Right lobe of liver (tissue), 6 donors: Measurements from ENCODE around the gene DIPK1A. TPM values are rescaled to one million over a fixed set of nuclear protein-coding genes. Genes with fewer than 3 reads are reported as not detected.
"Not testable (repeated sequence)": the region's sequence is repeated elsewhere in the genome, so short reads cannot be mapped to it uniquely, and the experiment has no call there.

ENCODE experiments used
- ATAC-seq, 4 donors: fragments of 200-7000 bp; cut with Tn5 transposase; one replicate each; pipeline ENCODE4 v1.9.1; 2020; ENCODE audit warnings: mild to moderate bottlenecking in 4 of 4, moderate library complexity in 4 of 4
- DNase-seq, 3 donors: peaks; one replicate each; pipeline ENCODE4 v3.0.0-alpha.2; 2020
- H3K27ac ChIP-seq, 3 donors: fragments of 200-600 bp; one replicate each; pipeline ENCODE4 v1.8.0; 2022
- H3K27me3 ChIP-seq, 2 donors: fragments of 200-600 bp; one replicate each; pipeline ENCODE4 v1.8.0; 2022
- H3K36me3 ChIP-seq, 4 donors: fragments of 200-600 bp; sonication (generic) in 1 of 4; one replicate each; pipeline versions ENCODE4 v1.5.1 to v1.8.0; 2017 to 2022; ENCODE audit warnings: control low read depth in 1 of 4
- H3K4me1 ChIP-seq, 4 donors: fragments of 200-600 bp; sonication (generic) in 1 of 4; one replicate each; pipeline versions ENCODE4 v1.5.1 to v1.8.0; 2017 to 2022; ENCODE audit warnings: control low read depth in 1 of 4
- H3K4me3 ChIP-seq, 3 donors: fragments of 200-600 bp; one replicate each; pipeline ENCODE4 v1.8.0; 2022
- H3K9me3 ChIP-seq, 4 donors: fragments of 200-600 bp; sonication (generic) in 1 of 4; one replicate each; pipeline versions ENCODE4 v1.5.1 to v1.8.0; 2017 to 2022; ENCODE audit warnings: control low read depth in 1 of 4
- CTCF ChIP-seq, 4 donors: fragments of 200-600 bp in 3 of 4; fragments of 450-650 bp in 1 of 4; IDR thresholded peaks; one replicate each; pipeline versions ENCODE4 v1.5.1 to v1.8.0; 2016 to 2022; ENCODE audit warnings: antibody characterized with exemption in 4 of 4, mild to moderate bottlenecking in 2 of 4
- POLR2A ChIP-seq: fragments of 450-650 bp; IDR thresholded peaks from one replicate; pipeline ENCODE4 v1.6.1; 2017; ENCODE audit warnings: antibody characterized with exemption, mild to moderate bottlenecking
- WGBS: methylation state at CpG from one replicate; pipeline ENCODE4 v1.1.6; 2018; ENCODE audit warnings: low coverage, low lambda C conversion rate; ENCODE audit not compliant: insufficient coverage; ENCODE audit errors: missing lambda C conversion rate; 5-methylcytosine and 5-hydroxymethylcytosine counted together
- intact Hi-C, 2 donors: fragments of 100-400 bp; cut with DNase I; formaldehyde crosslinking; loops; one replicate each; pipeline versions ENCODE4 v1.11.2 to v1.14.1; 2022
- total RNA-seq, 6 experiments: library from RNA; depleted of rRNA in 2 of 6; stranded (reverse); fragments of >200 nt in 2 of 6; fragmentation: NEBNext Ultra II Directional in 3 of 6; extraction: Animal tissue kit (Norgen Biotek cat#: 25700) in 3 of 6; gene quantifications; one replicate each; pipeline versions ENCODE4 v1.1.0 to v1.2.4, GENCODE V29; 2016 to 2023
- donor health status: DM: no; HTN: yes; CAD: no.
- donor health status: DM: no; HTN: no; CAD: no.
- donor health status: DM: no; HTN: no; CAD: no.
- donor health status: DM: no; HTN: yes; CAD: no.
- donor health status: DM: no; HTN: yes; CAD: no.

The DIPK1A gene
- total RNA-seq, 6 experiments from 2014 or later, result 10.8 to 25.3 (median 15.1) TPM

- H3K9me3 ChIP-seq, result no peaks in the 10 kb centered on the region
These were observed 11.3 kb upstream of the DIPK1A start for GRCh38 chr1:92972409-92973129.

DNA sequence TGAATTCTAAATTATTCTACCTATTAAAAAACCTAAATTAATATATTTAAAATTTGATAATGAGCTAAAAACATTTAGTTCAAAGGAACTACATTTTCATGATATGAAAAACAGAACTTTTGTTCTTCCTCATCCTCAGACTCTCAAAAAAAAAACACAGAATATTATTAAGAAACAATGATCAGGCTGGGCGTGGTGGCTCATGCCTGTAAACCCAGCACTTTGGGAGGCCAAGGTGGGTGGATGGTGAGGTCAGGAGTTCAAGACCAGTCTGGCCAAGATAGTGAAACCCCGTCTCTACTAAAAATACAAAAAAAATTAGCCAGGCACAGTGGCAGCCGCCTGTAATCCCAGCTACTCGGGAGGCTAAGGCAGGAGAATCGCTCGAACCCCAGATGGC is 10.7 kb upstream of the DIPK1A start:
- intact Hi-C loops, H3K9me3 ChIP-seq, H3K27ac ChIP-seq, DNase-seq, H3K27me3 ChIP-seq, H3K36me3 ChIP-seq, H3K4me1 ChIP-seq, H3K4me3 ChIP-seq, ATAC-seq: not testable (repeated sequence)
- WGBS, result 38% methylated on average over 5 of the region's 6 CpGs

More at GRCh38 chr1:92972409-92973129, 11.3 kb upstream of the DIPK1A start:
- intact Hi-C loops, result no loop called here
- TF ChIP-seq CTCF (IDR thresholded peaks at IDR 0.05) (no peak), POLR2A (no peak)
- Histone ChIP-seq H3K4me3 (no peak overlapping the region), H3K27ac (no peak overlapping the region), H3K27me3 (no peaks in the 10 kb centered on the region), H3K36me3 (no peaks in the 10 kb centered on the region), H3K4me1 (no peaks in the 10 kb centered on the region)
- 38% methylated on average over 1 of the region's 1 CpG for WGBS
- ATAC-seq (no peak), DNase-seq (no peak)

DNA sequence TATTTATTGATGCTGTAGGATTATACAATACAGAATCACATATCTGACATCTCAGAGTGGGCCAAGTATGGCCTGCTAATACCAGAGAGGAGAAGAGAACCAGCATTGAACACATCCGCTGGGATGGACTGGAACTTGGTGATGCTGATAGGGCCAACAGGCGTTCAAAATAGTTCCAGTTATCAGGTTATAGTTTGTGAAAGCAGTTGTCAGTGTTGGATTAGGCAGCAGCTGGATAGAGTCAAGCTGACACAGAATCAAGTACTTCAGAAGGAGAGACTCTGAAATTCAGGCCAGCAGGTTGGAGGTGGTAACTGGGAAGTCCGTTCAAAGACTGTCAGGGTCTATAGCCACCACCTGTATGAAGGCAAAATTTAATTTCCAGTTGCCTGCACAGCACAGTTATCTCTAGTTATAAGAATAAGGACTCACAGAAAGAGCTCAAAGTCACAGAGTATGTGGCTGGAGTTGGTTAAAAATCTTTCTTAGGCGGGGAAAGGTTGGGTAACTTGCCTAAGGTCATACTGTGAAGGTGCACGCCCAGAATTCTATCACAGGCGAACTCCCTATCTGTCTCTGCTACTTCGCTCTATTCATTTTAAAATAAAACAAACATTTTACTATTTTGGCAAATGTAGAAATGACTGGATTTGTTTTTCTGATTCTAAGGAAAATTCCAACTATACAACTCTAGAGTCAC is 9.9 kb upstream of the DIPK1A start:
- WGBS, result 78% methylated on average over 6 of the region's 7 CpGs
- Histone ChIP-seq H3K27ac (no peak overlapping the region), H3K9me3 (no peaks in the 10 kb centered on the region), H3K36me3 (no peaks in the 10 kb centered on the region), H3K27me3 (no peaks in the 10 kb centered on the region), H3K4me1 (no peaks in the 10 kb centered on the region), H3K4me3 (no peak overlapping the region)
- ATAC-seq (no peak), DNase-seq (no peak)
- no peak for TF ChIP-seq CTCF (IDR thresholded peaks at IDR 0.05)
- no peak for TF ChIP-seq POLR2A
- intact Hi-C loops, result no loop called here

DNA sequence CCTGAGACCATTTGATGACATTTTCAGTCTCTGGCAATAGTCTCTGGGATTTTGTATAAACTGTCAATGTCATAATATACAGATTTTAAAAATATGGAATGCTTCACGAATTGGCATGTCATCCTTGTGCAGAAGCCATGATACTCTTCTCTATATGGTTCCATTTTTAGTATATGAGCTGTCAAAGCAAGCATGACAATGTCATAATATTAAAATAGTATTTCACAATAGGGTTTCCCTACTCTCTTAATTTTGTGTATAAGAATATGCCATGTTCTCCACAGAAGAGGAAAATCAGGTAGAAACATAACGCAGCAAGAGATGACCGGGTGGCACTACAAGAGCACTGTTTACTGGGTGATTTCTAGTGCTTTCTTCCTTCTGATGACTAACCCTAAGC is 8.3 kb upstream of the DIPK1A start:
- no peak for DNase-seq
- Histone ChIP-seq H3K4me3 (no peak overlapping the region), H3K27ac (no peak overlapping the region), H3K9me3 (no peaks in the 10 kb centered on the region), H3K27me3 (no peaks in the 10 kb centered on the region), H3K4me1 (no peaks in the 10 kb centered on the region), H3K36me3 (no peaks in the 10 kb centered on the region)
- WGBS, result 74% methylated on average over 3 of the region's 3 CpGs
- intact Hi-C loops, result loop anchor here in 1 of 2 donors (10.0 kb wide), 1 partner anchor 105 kb away; no protein-coding TSS in a partner anchor
- TF ChIP-seq POLR2A (no peak), CTCF (IDR thresholded peaks at IDR 0.05) (no peak)
- ATAC-seq, result no peak
